GM18511 (cell line): Measurements from ENCODE around the gene FARS2.
"Not testable (repeated sequence)": the region's sequence is repeated elsewhere in the genome, so short reads cannot be mapped to it uniquely, and the experiment has no call there.

ENCODE experiments used
- ATAC-seq: cut with Tn5 transposase; IDR thresholded peaks from one replicate; pipeline ENCODE4 v1.9.1; 2021; ENCODE audit warnings: mild to moderate bottlenecking, moderate library complexity; ENCODE audit not compliant: unreplicated experiment

Gene FARS2

DNA sequence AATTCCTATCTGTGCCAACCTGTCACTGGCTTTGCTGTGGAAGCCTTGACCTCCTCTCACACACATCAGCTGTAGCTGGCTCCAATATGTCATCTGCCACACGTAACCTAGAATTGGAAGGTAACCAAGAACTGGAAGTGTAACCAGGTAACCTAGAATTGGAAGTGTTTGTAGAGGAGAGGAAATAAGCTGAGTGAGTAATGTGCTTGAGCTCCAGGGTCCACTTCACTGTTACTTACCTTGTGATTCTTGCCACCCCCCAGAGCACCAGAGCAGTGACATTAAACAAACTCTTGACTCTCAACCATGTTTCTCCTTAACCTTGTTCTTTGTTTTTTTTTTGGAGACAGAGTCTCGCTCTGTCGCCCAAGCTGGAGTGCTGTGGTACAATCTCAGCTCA is 394.9 kb downstream of the FARS2 start:
- no peak for ATAC-seq

DNA sequence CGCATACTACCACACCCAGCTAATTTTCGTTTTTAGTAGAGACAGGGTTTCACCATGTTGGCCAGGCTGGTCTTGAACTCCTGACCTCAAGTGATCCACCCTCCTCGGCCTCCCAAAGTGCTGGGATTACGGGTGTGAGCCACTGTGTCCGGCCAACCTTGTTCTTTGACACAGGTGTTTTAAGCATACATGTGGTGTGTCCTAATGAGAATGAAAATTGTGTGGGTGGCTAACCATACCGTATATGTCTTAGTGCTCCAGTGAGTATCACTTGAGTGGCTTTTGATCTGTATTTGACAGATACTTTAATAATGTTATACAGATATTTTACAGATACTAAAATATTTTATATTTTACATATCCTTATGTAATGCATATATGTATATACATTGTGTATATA is 395.4 kb downstream of the FARS2 start:
- ATAC-seq, result not testable (repeated sequence)

GRCh38 chr6:5657684-5658430 is 396.5 kb downstream of the FARS2 start:
- ATAC-seq, result no peak

DNA sequence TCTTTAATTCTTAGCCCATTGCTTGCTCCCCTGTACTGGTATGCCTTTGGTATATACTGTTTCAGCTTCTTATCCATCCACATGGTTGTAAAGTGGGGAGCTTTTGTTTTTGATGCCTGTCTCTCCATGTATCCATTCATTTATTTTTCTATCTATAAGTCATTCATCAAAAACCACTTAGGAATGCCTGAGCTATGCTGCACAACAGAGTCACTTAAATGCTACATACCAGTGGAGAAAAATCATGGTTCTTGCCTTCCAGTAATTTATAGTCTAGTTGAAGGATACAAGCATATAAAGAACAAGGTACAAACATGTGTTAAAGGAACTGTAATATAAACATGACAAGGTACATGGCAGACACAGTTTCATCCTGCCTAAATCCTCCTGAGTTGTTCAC is 398.2 kb downstream of the FARS2 start:
- no peak for ATAC-seq

DNA sequence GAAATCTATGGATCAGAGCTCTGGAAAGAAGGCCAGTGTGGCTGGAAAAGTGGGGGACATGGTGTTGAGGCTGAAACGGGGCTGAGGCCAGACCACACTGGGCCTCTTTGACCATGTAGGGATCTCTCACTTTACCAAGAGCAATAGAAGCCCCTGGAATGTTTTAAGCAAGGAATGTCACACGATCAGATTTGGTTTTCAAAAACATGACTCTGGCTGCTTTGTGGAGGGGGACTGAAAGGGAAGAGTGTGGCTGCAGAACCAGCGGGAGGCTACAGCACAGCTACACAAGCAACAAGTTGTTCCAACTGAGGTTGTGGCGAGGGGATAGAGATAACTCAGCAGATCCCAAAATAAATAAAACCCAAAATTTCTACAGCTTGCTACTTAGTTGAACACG is 399.5 kb downstream of the FARS2 start:
- no peak for ATAC-seq

GRCh38 chr6:5662797-5663196 is 401.5 kb downstream of the FARS2 start:
- ATAC-seq, result no peak

DNA sequence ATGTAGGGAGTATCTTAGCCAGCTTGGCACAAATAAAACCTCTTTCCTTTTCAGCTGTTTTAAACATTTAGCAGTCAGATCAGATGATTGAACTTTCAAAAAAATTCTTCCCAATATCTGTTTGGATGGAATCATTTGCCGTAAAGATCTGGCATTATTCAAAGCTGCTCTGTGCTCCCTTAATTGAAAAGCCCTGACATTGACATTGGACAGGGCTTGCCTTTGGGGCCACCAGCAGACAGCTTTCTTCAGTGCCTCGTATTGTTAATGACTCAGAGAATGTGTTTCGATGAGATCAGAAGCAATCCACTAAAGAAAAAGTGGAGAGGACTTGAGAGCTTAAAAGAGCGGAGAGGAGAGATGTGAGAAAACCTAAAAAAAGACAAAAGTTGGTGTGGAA is 401.9 kb downstream of the FARS2 start:
- ATAC-seq, result no peak

GRCh38 chr6:5663739-5664138 is 402.4 kb downstream of the FARS2 start:
- no peak for ATAC-seq

GRCh38 chr6:5664149-5664548 is 402.8 kb downstream of the FARS2 start:
- no peak for ATAC-seq

- ATAC-seq, result no peak
Observed at GRCh38 chr6:5665173-5665572, 403.9 kb downstream of the FARS2 start.

- ATAC-seq, result no peak
Observed at GRCh38 chr6:5665667-5666066, 404.4 kb downstream of the FARS2 start.

DNA sequence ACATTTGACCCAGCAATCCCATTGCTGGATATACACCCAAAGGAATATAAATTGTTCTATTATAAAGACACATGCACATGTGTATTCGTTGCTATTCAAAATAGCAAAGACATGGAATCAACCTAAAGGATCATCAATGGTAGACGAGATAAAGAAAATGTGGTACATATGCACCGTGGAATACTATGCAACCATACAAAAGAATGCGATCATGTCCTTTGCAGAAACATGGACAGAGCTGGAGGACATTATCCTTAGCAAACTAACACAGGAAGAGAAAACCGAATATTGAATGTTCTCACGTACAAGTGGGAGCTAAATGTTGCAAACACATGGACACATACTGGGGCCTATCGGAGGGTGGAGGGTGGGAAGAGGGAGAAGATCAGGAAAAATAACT is 405.4 kb downstream of the FARS2 start:
- no peak for ATAC-seq

GRCh38 chr6:5667737-5668136 is 406.4 kb downstream of the FARS2 start:
- no peak for ATAC-seq

DNA sequence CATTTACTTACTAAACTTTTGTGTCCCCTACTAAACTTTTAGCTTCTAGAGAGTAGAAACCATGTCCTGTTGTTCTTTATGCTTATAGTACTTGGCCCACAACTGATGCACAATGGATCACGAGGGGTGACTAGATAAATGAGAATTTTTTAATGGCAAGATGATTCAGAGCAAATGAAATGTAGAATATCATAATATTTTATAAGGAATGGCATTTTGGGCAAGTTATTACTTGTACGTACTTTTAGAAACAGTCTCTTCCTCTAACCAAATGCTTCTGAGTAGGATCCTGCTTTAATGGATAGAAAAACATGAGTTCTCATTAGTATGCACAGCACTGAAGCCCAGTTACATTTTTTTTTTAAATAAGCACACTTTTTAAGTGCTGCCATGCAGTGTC is 409.1 kb downstream of the FARS2 start:
- ATAC-seq, result no peak

DNA sequence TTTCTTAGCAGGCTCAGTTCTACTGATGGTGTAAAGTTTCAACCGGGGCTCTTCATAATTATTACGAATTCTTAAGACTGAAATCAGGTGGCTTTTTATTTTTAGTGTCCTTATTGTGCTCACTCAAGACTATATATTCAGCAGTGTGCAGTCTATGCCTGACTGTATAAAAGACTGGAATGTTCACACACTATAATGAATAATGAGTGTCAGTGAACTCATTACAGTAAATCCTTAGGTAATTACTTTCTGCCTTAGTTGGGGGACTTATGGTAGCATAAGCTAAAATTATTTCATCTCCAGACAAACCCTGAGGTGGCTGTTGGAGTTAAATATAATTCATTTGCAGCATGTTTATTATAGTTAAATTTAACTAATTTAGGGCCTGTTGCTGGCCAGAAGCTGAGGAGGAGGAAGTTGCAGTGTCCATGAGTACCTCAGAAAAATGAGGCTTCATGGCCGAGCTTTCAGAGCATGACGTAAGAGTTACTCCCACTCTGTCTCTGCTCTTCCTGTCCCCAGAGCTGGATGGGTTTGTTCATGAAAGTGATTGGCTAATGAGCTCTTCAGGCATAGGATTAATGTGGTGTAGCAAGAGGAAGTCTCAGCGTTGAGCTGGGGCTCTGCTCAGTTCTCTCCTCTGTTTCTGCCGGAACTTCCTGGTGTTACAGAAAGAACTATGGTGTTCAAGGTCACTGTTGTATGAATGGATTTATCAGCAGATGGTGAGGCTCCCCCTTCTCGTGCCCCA is 409.7 kb downstream of the FARS2 start:
- ATAC-seq, result no peak

- no peak for ATAC-seq
Observed at GRCh38 chr6:5671601-5672559, 410.6 kb downstream of the FARS2 start.

DNA sequence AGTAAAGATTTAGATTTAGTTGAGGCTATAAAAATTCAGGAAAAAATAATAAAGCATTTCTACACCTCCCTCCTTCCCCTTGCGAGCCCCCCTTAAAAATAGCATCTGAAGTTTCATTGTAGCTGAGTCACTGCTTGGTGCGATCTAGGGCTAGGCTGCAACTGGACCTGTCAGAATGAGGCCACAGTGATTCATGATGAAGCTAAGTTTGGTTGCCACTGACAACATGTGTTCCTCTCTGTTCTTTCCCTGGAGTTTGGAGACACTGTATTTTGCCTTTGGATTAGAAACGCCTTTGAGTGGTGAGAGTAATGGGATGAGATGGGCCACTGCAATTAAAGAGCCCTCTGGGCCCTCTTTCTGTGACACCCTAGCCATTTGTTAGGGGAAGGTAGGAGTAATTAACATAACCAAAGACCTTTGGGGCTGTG is 411.3 kb downstream of the FARS2 start:
- ATAC-seq, result no peak

GRCh38 chr6:5673019-5673790 is 411.9 kb downstream of the FARS2 start:
- ATAC-seq, result no peak

- ATAC-seq, result no peak
Observed at GRCh38 chr6:5674141-5674540, 412.8 kb downstream of the FARS2 start.

DNA sequence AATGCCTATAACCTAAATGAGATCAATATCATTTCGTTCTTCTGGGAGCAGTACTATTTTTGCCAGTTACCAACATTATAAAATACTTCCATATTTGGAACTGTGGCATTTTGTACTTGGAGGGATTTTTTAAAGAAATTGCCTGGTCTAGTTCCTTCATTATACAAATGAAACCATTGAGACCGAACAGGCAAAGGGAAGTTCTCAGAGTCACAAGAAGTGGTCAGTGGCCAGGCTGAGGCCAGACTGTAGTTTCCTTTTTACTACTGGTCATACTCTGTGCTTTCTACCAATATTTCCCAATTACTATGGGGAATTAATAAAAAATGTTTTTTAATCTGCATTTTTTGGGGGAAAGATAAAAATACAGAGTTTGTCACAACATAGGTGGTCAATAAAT is 413.4 kb downstream of the FARS2 start:
- no peak for ATAC-seq

- no peak for ATAC-seq
Observed at GRCh38 chr6:5676701-5677100, 415.4 kb downstream of the FARS2 start.
